ENCODE results near the gene TTLL4.

TTLL4 gene

DNA sequence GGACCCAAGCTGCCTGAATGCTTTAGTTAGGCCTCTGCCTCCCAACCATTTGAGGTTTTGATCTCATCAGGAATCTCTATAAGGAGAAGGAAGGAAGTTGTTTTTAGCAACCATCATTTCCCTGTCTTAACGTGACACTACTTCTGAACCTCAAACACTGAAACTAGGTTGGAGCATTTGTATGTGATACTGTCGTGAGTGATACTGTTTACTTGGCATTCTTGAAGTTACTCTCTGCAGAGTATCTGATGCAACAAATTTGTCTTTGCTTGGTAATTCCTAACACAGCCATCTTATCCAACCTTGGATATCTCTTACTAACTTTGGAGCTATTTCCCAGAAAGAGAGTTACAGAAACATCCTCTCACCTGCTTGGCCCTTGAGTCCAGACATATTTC is 22.1 kb downstream of the TTLL4 start:
- no peak for DNase-seq (ENCODE audit: low spot score)
- ChIA-PET CTCF (interaction anchor here (0.6 kb wide), 1 partner anchor 248 kb away, joined by 3 read pairs; no protein-coding TSS in a partner anchor), POLR2A (ENCODE audit: low non-redundant PET) (no interaction called here)
- no peak overlapping the region for H3K27ac ChIP-seq
- TF ChIP-seq, protein P1, sequence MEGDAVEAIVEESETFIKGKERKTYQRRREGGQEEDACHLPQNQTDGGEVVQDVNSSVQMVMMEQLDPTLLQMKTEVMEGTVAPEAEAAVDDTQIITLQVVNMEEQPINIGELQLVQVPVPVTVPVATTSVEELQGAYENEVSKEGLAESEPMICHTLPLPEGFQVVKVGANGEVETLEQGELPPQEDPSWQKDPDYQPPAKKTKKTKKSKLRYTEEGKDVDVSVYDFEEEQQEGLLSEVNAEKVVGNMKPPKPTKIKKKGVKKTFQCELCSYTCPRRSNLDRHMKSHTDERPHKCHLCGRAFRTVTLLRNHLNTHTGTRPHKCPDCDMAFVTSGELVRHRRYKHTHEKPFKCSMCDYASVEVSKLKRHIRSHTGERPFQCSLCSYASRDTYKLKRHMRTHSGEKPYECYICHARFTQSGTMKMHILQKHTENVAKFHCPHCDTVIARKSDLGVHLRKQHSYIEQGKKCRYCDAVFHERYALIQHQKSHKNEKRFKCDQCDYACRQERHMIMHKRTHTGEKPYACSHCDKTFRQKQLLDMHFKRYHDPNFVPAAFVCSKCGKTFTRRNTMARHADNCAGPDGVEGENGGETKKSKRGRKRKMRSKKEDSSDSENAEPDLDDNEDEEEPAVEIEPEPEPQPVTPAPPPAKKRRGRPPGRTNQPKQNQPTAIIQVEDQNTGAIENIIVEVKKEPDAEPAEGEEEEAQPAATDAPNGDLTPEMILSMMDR (conservative IDR thresholded peaks at IDR 0.05; ENCODE audit: low read depth), result no peak

DNA sequence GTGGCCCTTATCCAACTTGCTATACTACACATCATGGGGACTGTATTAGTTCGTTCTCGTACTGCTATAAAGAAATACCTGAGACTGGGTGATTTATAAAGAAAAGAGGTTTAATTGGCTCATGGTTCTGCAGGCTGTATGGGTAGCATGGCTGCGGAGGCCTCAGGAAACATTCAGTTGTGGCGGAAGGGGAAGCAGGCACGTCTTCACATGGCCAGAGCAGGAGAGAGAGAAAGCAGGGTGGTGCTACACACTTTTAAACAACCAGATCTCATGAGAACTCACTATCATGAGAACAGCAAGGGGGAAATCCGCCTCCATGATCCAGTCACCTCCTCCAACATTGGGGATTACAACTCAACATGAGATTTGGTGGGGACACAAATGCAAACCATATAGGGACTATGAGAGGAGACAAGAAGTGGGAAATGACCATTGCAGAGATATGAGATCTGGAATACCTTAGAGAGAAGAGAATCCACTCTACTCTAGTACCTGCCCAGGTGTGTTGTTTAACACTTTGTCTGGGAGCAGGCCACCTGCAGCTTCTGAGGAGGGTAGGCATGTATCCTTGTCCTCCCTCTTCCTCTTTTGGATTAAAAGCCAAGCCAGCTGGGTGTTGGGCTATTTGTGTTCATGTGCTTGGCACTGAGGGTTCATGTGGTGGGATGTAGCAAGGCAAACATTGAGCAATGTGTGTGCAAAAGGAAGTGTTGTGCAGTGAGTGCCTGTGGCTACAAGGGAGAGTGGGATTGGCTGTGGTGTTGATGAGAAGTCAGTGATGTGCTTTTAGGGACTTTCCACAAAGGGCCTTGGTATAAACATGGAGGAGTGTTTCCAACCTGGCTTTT is 22.8 kb downstream of the TTLL4 start:
- no peak for DNase-seq (ENCODE audit: low spot score)
- ChIA-PET POLR2A (ENCODE audit: low non-redundant PET) (no interaction called here), CTCF (interaction anchor here (0.6 kb wide), 1 partner anchor 115 kb away, joined by 3 read pairs; no protein-coding TSS in a partner anchor)
- TF ChIP-seq, protein P1 (conservative IDR thresholded peaks at IDR 0.05; ENCODE audit: low read depth), result no peak
- no peak overlapping the region for H3K27ac ChIP-seq

DNA sequence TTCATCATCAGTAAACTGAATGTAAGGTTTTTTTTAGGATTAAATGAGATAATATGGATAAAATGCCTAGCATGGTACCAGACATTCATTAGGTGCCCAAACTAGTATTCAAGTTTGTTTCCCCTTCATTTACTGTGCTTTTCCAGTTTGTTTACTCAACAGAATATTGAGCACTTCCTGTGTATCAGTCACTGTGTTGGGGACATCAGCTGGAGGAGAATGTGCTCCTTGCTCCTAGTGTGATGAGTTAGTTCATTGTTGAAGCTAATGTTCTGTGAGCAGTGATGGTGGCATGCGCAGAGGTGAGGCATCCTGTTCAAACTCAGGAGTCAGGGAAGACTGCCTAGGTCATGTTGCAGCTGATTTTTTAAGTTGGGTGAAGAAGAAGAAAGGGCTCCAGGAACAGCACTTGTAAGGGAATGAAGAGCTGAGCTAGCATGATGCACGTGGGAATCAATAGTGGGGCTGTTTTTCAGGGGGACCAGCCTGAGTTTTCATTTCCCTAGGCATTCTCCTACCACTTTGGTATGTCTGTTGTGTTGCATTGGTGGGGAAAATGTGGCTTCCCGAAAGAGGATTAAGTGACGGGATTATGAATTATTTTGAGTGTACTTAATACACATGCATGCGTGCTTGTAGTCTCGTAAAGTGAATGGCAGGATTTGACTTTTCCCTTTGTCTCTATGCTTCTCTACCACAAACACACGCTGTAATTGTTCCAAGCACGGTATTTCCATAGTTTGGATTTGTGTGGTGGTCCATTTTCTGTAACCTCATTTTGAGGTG is 23.7 kb downstream of the TTLL4 start:
- TF ChIP-seq, protein P1 (conservative IDR thresholded peaks at IDR 0.05; ENCODE audit: low read depth), result no peak
- ChIA-PET CTCF (interaction anchor here (0.6 to 0.7 kb wide), 2 partner anchors 114 to 786 kb away, joined by 3 to 4 read pairs; no protein-coding TSS in a partner anchor), POLR2A (ENCODE audit: low non-redundant PET) (no interaction called here)
- no peak overlapping the region for H3K27ac ChIP-seq
- no peak for DNase-seq (ENCODE audit: low spot score)

DNA sequence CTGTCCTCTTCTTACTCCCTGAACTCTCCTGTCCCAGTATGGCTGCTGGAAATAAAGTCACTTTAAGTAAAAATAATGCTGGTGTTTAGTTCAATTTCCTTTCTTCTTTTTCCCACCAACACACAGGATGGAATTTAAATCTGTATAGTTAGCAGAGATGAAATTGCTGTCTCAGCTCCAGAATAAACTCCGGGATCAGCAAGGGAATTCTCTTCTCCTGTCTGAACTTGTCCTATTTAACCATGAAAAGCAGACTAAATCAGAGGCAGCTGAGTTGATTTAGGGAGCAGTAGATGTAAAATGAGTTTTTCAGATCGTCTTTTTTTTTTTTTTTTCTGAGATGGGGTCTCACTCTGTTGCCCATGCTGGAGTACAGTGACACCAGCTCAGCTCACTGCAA is 25.9 kb downstream of the TTLL4 start:
- no peak for DNase-seq (ENCODE audit: low spot score)
- peak overlapping the region; percentile 66 for H3K27ac ChIP-seq
- ChIA-PET CTCF (interaction anchor here (0.6 to 0.8 kb wide), 3 partner anchors 65 to 180 kb away, joined by 3 to 5 read pairs (median 4); no protein-coding TSS in a partner anchor), POLR2A (ENCODE audit: low non-redundant PET) (interaction anchor here (0.6 to 0.7 kb wide), 3 partner anchors 9 to 26 kb away, joined by 3 to 4 read pairs (median 4); no protein-coding TSS in a partner anchor)
- TF ChIP-seq, protein P1 (conservative IDR thresholded peaks at IDR 0.05; ENCODE audit: low read depth), result no peak

DNA sequence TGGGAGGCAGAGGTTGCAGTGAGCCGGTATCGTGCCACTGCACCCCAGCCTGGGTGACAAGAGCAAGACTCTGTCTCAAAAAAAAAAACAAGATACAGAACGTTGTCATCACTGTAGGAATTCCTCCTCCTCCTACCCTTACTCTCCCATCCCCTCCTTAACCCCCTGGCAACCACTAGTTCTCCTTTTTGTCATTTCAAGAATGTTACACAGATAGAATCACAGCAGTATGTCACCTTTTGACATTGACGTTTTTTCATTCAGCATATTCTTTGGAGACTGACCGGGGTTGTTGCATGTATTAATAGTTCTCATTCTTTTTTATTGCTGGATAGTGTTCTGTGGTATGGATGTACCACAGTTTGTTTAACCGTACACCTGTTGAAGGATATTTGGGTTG is 32.4 kb downstream of the TTLL4 start:
- ChIA-PET CTCF (no interaction called here), POLR2A (ENCODE audit: low non-redundant PET) (no interaction called here)
- H3K27ac ChIP-seq, result no peak overlapping the region
- no peak for DNase-seq (ENCODE audit: low spot score)
- TF ChIP-seq, protein P1 (conservative IDR thresholded peaks at IDR 0.05; ENCODE audit: low read depth), result no peak

DNA sequence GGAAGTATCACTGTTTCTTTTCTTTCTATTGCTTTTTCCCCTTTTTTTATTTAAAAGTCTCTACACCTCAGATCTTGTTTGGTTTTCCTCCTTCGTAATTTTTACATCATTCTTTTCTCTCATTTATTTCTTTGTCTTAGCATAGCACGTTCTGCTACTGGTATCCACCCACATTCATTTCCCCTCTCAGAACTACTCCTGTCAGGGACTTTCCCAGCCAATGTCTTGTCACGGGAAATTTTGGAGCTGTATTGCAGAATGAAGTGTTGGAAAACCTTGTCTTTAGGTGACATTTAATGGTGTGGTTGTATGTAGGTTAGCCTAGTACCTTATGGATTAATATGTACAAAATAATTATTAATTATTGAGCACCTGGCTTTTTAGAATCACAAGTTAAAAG is 34.0 kb downstream of the TTLL4 start:
- TF ChIP-seq, protein P1 (conservative IDR thresholded peaks at IDR 0.05; ENCODE audit: low read depth), result no peak
- no peak for DNase-seq (ENCODE audit: low spot score)
- ChIA-PET POLR2A (ENCODE audit: low non-redundant PET) (no interaction called here), CTCF (interaction anchor here (0.7 kb wide), 1 partner anchor 103 kb away, joined by 3 read pairs; no protein-coding TSS in a partner anchor)
- H3K27ac ChIP-seq, result no peak overlapping the region
